ENCODE data around the gene UCHL1.
"Not testable (repeated sequence)": the region's sequence is repeated elsewhere in the genome, so short reads cannot be mapped to it uniquely, and the experiment has no call there.

The UCHL1 gene

DNA sequence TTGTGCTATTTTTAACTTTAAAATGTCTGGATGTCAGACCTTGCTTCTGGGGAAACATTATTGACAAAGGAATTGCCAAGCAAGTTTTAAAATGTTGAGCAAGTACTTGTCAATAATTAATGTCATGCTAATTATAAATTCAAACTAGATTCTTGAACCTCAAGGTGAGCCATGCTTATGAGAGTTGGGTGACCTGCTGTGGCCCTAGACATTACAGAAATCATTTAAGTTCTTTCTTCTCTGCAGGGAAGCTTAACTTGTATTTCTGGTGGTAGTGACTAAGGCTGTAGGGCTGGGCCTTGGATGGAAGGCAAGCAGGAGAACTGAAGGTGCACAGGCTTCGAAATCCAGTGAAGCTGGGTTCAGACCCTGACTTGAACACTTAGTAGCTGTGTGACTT, 14.8 kb upstream of the UCHL1 start:
- DNase-seq = no peak

DNA sequence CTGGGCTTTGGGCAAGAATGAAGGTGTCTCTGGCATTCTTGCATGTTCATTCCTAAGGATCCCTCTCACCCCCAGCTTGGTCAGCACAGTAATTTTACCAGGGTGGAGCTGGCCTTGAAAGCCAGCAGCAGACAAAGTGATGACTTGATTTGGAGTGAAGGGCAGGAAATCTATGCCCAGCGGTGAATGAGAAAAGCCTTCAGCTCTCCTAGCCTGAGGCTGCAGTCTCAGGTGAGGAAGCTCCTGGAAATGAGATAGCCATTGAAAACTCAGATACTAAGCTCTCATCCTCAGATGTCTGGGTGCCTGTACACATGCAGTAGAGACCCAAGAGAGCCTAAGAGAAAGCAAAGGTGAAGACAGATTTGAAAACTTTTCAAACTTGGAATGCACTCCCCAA, 10.7 kb upstream of the UCHL1 start:
- DNase-seq = no peak

DNA sequence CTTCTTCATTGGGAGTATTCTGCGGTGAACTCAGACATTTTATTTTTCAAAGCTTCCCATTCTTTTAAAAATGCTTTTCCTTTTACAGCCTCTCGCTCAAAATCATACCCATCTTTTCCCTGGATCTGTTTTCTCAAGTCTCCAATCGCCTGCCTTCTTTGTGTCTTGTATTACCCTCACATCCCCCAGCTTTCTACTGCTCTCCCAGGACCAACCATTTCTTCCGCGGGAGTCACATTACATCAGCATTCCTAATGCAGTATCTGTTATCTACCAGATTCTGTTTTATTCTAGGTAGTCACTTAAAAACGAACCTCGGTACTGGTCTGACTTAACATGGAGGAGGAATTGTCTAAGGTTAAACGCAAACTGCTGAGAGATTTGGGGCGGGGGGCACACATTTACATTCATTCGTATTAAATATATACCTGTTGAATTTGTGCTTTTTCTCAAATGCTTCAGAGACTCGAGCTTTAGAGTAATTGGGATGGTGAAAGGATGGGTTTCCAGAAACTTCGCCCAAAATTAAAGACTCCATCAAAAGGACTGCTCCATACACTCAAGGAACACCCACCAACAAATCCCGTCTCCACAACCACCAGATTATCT, 493 bp upstream of the UCHL1 start:
- peak; percentile 30 for DNase-seq

DNA sequence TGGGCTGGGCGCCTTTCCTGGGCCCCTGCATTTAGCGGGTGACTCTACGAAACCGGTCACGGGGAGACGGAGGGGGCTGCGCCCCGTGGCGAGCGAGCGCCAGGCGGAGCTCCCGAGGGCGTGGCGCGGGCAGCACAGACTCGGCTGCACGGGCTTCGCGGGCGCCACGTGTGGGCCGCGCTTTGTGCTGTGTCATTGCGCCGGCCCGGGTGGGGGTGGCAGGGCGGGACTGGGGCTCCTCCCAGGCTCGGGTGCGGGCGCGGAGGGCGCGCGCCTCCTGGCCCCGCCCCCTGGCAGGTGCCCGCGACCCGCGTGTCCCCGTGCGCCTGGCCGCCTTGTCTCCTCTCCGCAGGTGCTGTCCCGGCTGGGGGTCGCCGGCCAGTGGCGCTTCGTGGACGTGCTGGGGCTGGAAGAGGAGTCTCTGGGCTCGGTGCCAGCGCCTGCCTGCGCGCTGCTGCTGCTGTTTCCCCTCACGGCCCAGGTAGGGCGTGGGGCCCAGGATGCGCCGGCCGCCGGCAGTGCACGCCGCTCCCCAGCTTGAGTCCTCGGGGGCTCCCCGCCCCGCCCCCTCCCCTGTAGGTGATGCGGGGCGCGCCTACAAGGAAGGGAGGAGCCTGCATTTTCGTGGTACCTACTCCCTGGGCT, 651 bp downstream of the UCHL1 start:
- DNase-seq = peak; percentile 80

DNA sequence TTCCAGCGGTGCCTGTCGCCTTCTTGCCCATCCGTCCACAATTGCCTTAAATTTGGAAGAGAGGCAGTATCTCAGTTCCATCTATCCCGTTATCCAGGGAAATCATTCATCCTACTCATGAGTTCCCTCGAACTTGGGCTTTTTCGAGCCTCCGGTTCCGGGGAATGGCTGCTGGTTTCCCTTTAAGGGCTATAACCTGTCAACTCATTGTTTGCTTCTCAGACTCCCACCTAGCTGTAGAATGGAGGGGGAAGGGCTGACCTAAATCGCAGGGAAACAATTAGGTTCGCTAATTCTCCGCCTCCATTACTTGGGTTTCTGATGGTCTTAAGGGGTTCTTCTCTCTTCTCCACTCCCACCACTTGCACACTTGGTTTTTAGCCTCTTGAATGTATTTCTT, 1.2 kb downstream of the UCHL1 start:
- peak; percentile 26 for DNase-seq

DNA sequence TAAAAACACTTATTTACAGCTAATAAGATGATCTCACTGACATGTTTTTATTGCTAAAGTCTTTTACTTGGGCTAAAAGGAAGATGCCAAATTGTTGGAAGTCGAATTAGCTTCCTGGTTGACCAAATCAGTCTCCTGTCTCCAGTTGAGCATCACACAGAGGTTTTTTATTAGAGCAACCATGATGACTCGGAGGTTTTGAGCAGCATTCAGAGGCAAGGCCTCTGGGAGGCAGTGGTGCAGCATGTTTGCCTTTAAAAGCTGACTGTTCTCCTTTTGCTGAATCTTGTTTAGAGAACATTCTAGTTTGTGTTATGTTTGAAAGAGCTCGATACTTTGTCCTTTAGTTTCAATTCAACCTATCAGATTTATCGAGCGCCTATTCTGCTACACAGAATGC, 2.1 kb downstream of the UCHL1 start:
- peak; percentile 51 for DNase-seq

DNA sequence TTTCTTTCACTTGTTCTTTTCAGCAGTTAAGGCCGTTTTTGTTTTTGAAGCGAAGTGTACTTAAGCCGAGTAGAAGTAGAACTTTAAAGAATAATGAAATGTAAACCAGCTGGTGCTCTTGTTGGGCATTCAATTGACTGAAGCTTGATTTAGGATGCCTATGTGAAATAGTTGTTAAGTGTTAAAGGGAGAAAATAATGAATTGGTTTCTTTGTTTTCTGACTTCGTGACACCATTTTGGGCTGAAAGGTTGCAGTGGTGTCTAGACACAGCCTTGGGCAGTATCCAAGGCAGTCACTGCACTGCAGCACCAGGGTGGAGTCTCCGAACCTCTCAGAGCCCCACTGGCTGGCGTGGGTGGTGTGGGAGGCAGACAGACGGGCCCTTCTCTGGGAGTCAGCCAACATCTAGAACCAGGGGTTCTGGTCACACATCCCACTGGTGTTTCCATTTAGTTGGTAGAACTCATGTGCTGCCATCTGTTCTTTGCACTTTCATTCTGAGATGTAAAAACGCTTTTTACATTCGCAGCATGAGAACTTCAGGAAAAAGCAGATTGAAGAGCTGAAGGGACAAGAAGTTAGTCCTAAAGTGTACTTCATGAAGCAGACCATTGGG, 3.5 kb downstream of the UCHL1 start:
- DNase-seq = no peak

DNA sequence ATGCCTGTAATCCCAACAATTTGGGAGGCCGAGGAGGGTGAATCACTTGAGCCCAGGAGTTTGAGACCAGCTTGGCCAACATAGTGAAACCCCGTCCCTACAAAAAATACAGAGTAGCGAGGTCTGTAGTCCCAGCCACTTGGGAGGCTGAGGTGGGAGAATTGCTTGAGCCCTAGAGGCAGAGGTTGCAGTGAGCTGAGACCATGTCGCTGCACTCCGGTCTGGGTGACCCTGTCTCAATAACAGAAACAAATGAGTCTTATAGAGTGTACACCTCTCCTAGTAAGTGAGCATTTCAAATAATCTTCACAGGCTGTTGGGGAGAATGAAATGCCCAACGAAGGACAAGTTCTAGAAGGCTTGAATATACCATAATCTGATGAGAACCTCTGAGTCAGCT, 5.5 kb downstream of the UCHL1 start:
- DNase-seq = no peak

DNA sequence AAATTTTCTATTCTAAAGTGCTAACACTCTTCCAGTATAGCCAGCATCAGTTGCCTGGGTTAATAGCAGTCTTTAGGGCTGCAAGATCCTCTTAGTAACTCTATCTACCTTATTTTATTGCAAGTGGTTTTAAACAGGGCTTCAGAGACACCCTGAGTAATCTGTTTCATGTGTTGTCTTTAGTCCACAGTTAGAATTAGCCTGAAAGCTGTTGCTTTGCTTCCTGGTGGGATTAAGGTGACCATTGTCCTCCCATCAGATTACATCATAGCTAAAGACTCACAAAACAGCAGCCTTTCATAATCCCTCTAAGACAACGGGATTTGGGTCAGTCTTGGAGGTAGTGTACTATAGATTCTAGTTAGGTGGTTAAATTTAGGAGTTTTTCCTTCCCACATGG, 7.5 kb downstream of the UCHL1 start:
- no peak for DNase-seq

DNA sequence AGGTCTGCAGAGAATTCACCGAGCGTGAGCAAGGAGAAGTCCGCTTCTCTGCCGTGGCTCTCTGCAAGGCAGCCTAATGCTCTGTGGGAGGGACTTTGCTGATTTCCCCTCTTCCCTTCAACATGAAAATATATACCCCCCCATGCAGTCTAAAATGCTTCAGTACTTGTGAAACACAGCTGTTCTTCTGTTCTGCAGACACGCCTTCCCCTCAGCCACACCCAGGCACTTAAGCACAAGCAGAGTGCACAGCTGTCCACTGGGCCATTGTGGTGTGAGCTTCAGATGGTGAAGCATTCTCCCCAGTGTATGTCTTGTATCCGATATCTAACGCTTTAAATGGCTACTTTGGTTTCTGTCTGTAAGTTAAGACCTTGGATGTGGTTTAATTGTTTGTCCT, 11.3 kb downstream of the UCHL1 start:
- DNase-seq = no peak

DNA sequence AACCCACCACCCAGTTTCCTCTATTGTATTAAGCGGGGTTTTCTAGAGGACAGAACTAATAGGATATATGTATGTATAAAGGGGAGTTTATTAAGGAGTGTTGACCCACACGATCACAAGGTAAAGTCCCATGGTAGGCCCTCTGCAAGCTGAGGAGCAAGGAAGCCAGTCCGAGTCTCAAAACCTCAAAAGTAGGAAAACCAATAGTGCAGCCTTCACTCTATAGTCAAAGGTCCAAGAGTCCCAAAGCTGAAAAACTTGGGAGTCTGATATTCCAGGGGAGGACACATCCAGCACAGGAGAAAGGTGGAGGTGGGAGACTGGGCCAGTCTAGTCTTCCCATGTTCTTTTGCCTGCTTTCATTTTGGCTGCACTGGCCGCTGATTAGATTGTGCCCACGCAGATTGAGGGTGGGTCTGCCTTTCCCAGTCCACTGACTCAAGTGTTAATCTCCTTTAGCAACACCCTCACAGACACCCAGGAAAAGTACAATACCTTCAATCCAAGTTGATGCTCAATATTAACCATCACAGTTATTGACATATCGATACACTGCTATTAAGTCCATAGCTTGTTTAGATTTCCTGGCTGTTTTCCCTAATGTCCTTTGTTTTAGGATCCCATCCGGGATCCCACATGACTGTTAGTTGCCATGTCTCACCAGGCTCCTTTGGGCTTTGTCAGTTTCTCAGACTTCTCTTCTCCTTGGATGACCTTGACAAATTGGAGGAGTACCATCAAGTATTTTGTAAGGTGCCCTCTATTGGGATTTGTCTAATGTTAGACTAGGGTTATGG, 12.2 kb downstream of the UCHL1 start:
- DNase-seq = no peak

DNA sequence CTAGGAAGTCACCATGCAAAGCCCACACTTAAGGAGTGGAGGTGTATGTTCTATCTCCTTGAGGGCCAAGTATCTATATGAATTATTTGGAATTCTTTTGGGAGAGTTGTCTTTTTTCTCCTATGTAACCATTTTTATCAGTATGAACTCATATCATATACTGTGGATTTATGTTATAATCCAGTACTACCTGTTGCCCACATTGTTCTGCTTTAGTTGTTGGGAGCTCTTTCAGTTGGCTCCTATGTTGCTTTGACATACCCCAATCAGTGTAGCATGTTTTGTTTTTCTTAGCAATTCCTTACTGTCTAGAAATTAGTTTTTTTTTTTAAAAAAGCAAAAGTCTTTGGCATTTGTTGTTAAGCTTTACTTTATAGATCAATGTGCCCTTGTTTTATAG, 13.0 kb downstream of the UCHL1 start:
- no peak for DNase-seq

DNA sequence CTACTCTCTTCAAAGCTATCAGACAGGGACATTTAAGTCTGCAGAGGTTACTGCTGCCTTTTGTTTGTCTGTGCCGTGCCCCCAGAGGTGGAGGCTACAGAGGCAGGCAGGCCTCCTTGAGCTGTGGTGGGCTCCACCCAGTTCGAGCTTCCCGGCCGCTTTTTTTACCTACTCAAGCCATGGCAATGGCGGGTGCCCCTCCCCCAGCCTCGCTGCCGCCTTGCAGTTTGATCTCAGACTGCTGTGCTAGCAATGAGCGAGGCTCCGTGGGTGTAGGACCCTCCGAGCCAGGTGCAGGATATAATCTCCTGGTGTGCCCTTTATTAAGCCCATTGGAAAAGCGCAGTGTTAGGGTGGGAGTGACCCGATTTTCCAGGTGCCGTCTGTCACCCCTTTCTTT, 19.2 kb downstream of the UCHL1 start:
- DNase-seq = not testable (repeated sequence)

DNA sequence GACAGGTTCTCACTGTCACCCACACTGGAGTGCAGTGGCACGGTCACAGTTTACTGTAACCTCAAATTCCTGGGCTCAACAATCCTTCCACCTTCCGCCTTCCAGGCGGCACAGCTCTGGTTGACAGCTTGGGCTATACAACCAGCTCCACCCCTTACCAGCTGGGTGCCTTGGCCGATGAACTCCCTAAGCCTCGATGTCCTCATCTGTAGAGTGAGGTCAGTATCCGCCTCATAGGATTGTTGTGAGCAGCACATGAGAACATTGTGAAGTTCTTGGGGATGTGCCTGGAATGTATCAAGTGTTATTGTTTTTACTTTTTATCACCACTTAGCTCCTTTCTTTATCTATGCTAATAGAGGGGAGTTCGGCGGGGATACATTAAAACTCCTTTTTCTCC, 23.3 kb downstream of the UCHL1 start:
- no peak for DNase-seq

DNA sequence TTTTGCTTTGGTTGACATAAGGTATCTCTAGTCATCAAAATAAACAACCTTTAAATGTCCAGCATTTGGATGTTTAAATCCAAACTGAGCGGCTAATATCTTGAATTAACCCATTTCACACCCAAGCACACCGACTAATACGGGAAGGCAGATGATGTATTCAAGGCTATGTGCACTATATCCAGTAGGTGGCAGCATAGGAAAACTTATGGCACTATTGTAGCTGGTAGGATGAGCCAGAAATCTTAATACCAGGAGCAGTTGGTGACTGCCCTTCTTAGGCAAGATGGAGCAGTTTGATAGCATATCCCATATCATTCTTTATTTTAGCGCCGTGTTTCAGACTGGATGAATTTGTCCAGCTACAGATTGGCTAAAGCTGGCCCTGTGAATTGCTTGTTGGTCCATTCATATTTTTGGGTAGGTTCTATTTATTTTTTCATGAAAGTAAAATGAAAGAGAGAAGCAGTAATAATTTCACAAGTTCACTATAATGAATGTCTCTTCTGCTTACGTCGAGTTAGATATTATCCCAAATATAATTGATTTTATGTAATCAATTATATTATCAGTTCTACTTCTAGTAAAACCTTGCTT, 24.4 kb downstream of the UCHL1 start:
- peak; percentile 67 for DNase-seq

DNA sequence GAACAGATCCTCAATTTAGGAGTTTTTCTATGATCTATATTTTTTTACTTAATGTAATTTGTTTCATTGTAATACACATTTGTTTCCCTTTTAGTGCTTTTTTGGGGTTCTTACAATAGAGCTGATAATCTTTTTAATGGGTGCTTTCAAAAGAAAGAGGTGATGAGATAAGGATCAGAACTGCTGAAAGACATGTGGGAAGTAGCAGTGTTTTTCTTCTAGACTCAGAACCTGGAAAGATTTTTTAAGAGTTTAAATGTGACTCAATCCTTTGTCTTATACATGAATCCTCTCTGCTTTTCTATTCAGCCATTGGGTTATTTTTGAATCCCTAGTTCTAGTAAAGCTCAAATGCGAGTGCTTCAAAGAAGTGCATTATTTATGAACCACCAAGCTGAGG, 25.6 kb downstream of the UCHL1 start:
- no peak for DNase-seq

DNA sequence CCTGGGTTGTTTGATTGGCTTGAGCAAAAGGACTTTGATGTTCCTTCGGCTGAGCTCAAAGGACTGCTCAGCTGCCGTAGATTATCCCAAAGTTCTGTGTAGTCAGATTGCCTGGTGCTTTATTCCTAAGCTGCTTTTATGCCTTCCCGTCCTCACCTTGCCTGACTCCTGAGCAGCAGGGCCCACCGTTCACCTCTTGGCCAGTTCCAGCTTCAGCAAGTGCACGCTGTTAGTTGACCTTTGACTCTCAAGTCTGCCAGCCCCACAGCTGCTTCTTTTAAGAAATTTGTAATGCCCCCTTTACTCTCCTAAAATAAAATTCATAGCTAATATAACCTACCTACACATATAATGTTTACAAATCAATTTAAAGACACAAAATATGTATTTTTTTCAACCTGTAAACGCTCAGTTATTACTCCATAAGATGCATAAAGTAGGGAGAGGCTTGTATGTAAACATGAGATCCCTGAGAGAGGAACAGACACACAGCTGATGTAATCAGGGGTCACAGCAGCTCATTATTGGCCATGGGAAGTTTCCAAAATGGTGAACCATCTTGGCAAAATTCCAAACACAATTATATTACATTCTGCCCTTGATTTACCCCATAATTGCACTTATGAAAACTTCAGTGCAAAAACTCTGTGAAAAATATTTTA, 28.6 kb downstream of the UCHL1 start:
- no peak for DNase-seq

DNA sequence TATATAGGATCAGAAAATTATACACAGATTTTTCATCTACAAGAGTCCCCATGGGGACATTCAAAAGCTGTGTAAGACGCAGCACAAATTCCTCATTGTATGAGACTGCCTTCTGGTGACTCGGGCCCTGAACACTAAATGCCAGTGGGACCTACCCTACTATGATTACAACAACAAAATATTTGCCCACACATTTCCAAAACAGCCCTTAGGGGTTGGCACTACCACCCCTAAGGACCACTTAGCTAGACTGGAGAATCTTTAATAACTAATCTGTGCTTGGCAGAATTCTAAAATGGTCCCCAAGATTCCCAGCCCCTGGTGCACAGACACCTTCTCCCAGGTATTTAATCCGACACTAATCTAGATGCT, 29.1 kb downstream of the UCHL1 start:
- no peak for DNase-seq

DNA sequence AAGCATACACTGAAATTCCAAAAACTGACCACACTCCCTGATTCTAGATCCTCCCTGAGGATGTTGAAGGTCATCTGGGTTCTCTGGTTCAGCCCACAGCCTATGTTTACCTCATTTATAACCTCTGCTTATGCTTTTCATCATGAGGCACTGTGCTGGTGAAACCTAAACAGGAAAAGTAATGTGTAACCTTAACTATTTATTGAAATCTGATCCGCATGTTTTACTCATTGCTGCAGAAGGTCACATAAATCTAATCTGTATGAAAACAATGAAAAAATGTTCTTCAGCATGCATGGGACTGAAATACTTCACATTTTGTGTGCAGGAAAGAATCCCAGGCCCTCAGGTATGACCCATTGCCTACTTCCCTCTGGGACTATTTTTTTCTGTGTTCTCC, 30.3 kb downstream of the UCHL1 start:
- no peak for DNase-seq

DNA sequence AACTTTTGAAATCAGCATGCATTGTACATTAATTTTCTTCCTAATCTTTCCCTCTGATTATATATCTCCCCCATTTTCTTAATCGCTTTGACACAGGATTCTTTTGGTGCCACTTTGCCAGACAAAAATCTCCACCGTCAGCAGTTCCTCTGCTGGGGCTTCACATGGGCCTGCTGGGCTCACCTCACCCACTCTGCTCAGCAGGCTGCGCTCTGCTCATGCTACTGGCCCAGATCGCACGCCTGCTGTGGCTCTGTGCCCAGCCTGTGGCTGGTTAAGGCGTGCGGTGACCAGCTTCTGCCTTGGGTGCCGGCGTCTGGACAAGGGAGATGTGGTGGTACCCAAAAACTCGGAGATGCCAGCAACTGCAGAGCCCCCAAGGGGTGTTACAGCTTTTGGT, 31.1 kb downstream of the UCHL1 start:
- no peak for DNase-seq

DNA sequence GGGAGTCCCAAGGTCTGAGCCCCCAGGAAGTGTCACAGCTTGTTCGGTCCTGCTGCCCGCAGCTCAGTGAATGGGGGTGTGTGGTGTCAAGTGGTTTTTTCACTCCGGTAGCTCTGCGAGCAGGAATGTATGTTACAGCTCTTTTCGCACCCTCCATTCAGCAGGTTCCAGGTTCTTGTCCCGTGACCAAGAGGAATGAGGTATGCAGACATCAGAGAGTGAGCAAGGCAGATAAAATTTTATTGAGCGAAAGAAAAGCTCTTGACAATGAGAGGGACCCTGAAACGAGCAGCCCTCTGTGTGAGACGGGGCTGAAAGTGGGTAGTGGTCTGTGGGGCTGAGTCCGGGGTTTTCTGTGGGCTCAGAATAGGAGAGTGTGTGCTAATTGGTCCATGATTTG, 31.5 kb downstream of the UCHL1 start:
- no peak for DNase-seq

DNA sequence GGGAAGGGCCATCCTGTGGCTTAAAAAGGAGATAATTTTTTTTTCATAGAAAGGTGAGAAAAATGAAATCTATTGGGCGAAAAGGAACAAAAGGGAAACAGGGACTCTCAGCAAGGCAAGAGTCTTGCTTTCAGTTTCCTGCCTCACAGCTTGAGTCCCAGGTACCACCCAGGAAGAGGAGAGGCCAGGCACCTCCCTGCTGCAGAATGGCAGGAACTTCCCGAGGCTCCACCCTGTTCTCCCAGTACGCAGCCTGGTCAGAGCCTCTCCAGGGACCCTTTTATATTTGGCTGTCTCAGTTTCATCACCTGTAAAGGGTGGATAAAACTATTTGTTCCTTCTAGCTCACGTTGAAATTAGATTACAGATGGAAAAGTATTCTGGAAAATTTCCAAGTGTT, 33.8 kb downstream of the UCHL1 start:
- no peak for DNase-seq

DNA sequence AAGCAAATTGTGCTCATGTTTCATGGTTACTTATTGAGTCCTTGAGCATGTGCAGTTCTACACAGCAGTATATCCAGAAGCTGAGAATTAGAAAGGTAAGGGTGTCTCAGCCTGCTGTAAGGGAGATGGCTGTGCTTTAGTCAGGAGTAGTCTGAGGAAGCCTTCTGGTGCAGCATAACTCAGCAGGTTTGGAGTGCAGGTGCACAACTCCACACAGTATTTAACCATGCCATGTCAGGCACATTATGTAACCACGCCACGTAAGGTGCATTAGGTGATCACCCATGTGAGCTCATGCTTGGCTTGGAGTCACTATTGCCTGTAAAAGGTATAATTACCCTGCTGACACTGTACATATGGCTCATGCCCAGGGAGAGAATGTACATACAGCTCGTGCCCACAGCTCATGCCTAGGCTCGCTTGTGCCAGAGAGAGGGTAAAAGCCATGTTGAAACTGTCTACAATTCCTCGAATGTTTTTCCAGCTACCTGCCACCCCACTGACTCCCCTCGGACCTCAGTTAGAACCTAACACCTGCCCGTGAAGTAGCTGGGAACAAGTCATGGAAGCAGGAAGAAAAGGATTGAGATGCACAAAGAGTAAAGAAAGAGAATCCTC, 37.8 kb downstream of the UCHL1 start:
- no peak for DNase-seq

Data from NCI-H1436 (cell line).